ENCODE measurements around the gene PPM1M. TPM values are rescaled to one million over a fixed set of nuclear protein-coding genes. Genes with fewer than 3 reads are reported as not detected.
"Not testable (repeated sequence)": the region's sequence is repeated elsewhere in the genome, so short reads cannot be mapped to it uniquely, and the experiment has no call there.

PPM1M gene
- total RNA-seq, 1 experiment from 2014 or later: 7.1 TPM

DNA sequence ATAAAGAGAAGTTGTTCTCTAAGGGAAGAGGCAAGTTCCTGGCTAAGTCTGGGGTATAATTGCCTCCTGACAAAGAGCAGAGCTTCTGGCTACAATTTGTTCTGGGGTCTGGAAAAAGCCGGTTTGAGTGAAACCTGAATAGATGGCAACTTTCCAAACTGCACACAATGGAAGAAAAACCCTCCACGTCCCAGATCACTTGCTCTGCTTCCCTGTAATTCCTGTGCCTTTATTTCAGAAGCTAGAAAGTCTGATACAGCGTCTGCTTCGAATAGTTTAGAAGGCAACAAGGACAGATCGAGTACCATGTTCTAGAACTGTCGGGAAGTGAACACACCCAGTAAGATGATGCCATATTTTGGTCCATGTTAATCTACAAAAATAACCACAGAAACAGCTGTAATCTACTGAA, 34.5 kb downstream of the PPM1M start:
- H3K36me3 Mint-ChIP-seq (ENCODE audit: insufficient read depth, unreplicated experiment): peaks cover 52% of the 10 kb centered on the region
- CTCF ChIA-PET: interaction anchor here (0.7 kb wide), 2 partner anchors 83 to 86 kb away, joined by 3 read pairs; no protein-coding TSS in a partner anchor
- TF ChIP-seq, protein P1, sequence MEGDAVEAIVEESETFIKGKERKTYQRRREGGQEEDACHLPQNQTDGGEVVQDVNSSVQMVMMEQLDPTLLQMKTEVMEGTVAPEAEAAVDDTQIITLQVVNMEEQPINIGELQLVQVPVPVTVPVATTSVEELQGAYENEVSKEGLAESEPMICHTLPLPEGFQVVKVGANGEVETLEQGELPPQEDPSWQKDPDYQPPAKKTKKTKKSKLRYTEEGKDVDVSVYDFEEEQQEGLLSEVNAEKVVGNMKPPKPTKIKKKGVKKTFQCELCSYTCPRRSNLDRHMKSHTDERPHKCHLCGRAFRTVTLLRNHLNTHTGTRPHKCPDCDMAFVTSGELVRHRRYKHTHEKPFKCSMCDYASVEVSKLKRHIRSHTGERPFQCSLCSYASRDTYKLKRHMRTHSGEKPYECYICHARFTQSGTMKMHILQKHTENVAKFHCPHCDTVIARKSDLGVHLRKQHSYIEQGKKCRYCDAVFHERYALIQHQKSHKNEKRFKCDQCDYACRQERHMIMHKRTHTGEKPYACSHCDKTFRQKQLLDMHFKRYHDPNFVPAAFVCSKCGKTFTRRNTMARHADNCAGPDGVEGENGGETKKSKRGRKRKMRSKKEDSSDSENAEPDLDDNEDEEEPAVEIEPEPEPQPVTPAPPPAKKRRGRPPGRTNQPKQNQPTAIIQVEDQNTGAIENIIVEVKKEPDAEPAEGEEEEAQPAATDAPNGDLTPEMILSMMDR (IDR thresholded peaks at IDR 0.05; ENCODE audit: unreplicated experiment): no peak
- H3K9me3 Mint-ChIP-seq (ENCODE audit: low read depth, unreplicated experiment): no peaks in the 10 kb centered on the region
- no peaks in the 10 kb centered on the region for H3K27me3 Mint-ChIP-seq (ENCODE audit: unreplicated experiment)
- no TSS peak for BruUV-seq (replicated peaks)
- intact Hi-C loops (cut with micrococcal nuclease; ENCODE audit: unreplicated experiment): no loop called here
- peak overlapping the region; percentile 99 for H3K27ac Mint-ChIP-seq (ENCODE audit: unreplicated experiment)
- no peak for DNase-seq
- peak overlapping the region; percentile 99 for H3K4me3 Mint-ChIP-seq (ENCODE audit: low read depth, unreplicated experiment)
- H3K4me1 Mint-ChIP-seq (ENCODE audit: low read depth, unreplicated experiment): peaks cover 48% of the 10 kb centered on the region

DNA sequence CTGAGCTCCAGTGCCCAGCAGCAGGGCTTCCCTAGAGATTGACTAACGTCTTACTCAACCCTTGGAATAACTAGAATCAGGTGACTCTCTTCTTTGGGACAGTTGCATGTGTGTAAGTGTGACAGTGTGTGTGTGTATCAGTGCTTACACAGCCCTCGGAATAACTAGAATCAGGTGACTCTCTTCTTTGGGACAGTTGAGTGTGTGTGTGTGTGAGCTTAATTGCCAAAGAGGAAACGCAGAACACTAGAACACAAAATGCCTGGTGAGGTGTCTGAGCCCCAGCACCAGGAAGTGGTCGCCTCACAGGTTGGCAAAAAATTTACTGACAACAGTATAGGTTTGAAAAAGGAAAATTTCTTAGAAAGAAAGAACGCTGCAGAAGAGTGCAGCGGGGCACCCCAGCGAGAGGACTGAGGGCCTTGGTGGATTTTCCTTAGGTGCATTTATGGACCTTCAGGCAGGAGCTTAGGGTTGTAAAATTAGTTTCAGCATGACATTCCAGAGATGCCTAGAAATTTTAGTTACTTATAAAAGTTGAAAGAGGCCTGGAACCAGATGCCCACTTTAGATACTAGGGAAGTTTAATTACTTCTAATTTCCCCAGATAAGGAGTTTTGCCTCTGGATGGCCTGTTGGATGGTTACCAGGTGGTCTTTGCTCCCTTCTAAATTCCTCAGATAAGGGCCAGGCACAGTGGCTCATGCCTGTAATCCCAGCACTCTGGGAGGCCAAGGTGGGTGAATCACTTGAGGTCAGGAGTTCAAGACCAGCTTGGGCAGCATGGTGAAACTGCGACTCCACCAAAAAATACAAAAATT, 36.6 kb downstream of the PPM1M start:
- H3K4me3 Mint-ChIP-seq (ENCODE audit: low read depth, unreplicated experiment): peak overlapping the region; percentile 21
- H3K4me1 Mint-ChIP-seq (ENCODE audit: low read depth, unreplicated experiment): peaks cover 49% of the 10 kb centered on the region
- H3K36me3 Mint-ChIP-seq (ENCODE audit: insufficient read depth, unreplicated experiment): peaks cover 45% of the 10 kb centered on the region
- TF ChIP-seq, protein P1 (IDR thresholded peaks at IDR 0.05; ENCODE audit: unreplicated experiment): no peak
- CTCF ChIA-PET: interaction anchor here (0.5 to 1.6 kb wide), 5 partner anchors 41 to 701 kb away, joined by 3 to 4 read pairs (median 4); no protein-coding TSS in a partner anchor
- H3K9me3 Mint-ChIP-seq (ENCODE audit: low read depth, unreplicated experiment): no peaks in the 10 kb centered on the region
- BruUV-seq (replicated peaks): no TSS peak
- no peaks in the 10 kb centered on the region for H3K27me3 Mint-ChIP-seq (ENCODE audit: unreplicated experiment)
- intact Hi-C loops (cut with micrococcal nuclease; ENCODE audit: unreplicated experiment): no loop called here
- H3K27ac Mint-ChIP-seq (ENCODE audit: unreplicated experiment): peak overlapping the region; percentile 79
- peak; percentile 37 for DNase-seq

DNA sequence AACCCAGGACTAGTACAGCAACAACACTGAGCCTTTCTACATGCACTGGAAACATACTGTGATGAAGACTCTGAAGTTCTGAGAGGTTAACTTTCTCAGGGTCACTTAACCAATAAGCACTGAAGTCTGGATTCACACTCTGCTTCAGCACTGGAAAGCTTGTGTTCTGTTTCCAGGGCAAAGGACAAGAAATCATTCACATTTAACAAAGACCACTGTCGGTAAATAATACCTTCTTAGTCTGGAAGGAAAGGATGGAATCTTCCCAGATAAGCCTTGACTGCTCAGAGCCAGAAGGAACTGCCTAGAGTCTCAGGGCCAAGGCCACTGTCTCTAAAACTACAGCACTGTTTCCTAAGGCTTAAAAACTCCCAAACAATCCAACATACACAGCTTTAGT, 37.7 kb downstream of the PPM1M start:
- Mint-ChIP-seq H3K27ac (ENCODE audit: unreplicated experiment) (peak overlapping the region; percentile 73), H3K27me3 (ENCODE audit: unreplicated experiment) (no peaks in the 10 kb centered on the region), H3K9me3 (ENCODE audit: low read depth, unreplicated experiment) (no peaks in the 10 kb centered on the region), H3K36me3 (ENCODE audit: insufficient read depth, unreplicated experiment) (peaks cover 45% of the 10 kb centered on the region), H3K4me1 (ENCODE audit: low read depth, unreplicated experiment) (peaks cover 49% of the 10 kb centered on the region), H3K4me3 (ENCODE audit: low read depth, unreplicated experiment) (no peak overlapping the region)
- intact Hi-C loops (cut with micrococcal nuclease; ENCODE audit: unreplicated experiment): no loop called here
- TF ChIP-seq, protein P1 (IDR thresholded peaks at IDR 0.05; ENCODE audit: unreplicated experiment): no peak
- CTCF ChIA-PET: no interaction called here
- no peak for DNase-seq
- no TSS peak for BruUV-seq (replicated peaks)

DNA sequence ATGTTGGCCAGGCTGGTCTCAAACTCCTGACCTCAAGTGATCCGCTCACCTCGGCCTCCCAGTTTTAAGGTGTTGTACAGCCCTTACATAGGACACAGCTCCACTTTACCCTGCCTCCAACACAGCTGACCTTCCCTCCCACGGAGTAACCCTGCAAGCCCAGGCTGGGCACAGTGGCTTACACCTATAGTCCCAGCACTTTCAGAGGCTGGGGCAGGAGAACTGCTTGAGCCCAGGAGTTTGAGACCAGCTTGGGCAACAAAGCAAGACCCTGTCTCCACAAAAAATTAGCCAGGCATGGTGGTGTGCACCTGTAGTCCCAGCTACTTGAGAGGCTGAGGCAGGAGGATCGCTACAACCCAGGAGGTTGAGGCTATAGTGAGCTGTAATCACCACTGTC, 38.5 kb downstream of the PPM1M start:
- CTCF ChIA-PET: interaction anchor here (0.6 kb wide), 1 partner anchor 492 kb away, joined by 6 read pairs; no protein-coding TSS in a partner anchor
- H3K9me3 Mint-ChIP-seq (ENCODE audit: low read depth, unreplicated experiment); BruUV-seq (replicated peaks); H3K4me3 Mint-ChIP-seq (ENCODE audit: low read depth, unreplicated experiment); H3K27me3 Mint-ChIP-seq (ENCODE audit: unreplicated experiment); DNase-seq; intact Hi-C loops (cut with micrococcal nuclease; ENCODE audit: unreplicated experiment): not testable (repeated sequence)
- H3K36me3 Mint-ChIP-seq (ENCODE audit: insufficient read depth, unreplicated experiment): peaks cover 43% of the 10 kb centered on the region
- H3K27ac Mint-ChIP-seq (ENCODE audit: unreplicated experiment): peak overlapping the region; percentile 73
- H3K4me1 Mint-ChIP-seq (ENCODE audit: low read depth, unreplicated experiment): peaks cover 54% of the 10 kb centered on the region

DNA sequence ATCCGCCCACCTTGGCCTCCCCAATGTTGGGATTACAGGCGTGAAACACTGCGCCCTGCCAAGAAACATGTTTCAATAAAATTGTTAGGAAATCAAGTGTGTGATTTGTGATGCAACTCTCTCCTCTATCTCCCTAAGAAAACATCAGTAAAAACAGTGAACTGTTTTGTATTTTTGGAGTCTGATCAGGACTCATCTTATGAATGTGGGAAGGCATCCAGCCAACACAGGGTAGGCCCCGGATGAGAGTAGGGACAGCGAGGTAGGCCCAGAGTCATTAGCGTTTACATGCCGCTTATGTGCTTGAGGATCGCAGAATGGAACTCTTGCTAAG, 41.2 kb downstream of the PPM1M start:
- CTCF ChIA-PET: no interaction called here
- no TSS peak for BruUV-seq (replicated peaks)
- intact Hi-C loops (cut with micrococcal nuclease; ENCODE audit: unreplicated experiment): no loop called here
- Mint-ChIP-seq H3K36me3 (ENCODE audit: insufficient read depth, unreplicated experiment) (peaks cover 50% of the 10 kb centered on the region), H3K4me3 (ENCODE audit: low read depth, unreplicated experiment) (peak overlapping the region; percentile 88), H3K4me1 (ENCODE audit: low read depth, unreplicated experiment) (peaks cover 52% of the 10 kb centered on the region), H3K9me3 (ENCODE audit: low read depth, unreplicated experiment) (no peaks in the 10 kb centered on the region), H3K27me3 (ENCODE audit: unreplicated experiment) (no peaks in the 10 kb centered on the region), H3K27ac (ENCODE audit: unreplicated experiment) (peak overlapping the region; percentile 100)
- DNase-seq: no peak
- TF ChIP-seq, protein P1 (IDR thresholded peaks at IDR 0.05; ENCODE audit: unreplicated experiment): no peak
